IMR-90 (cell line): ENCODE results near the gene PHF5A. TPM values are rescaled to one million over a fixed set of nuclear protein-coding genes. Genes with fewer than 3 reads are reported as not detected.
A peak's percentile ranks its signal among the peaks of the same experiment; 100 is the strongest.

Source experiments
- ATAC-seq: fragments of 200-7000 bp; cut with Tn5 transposase; 2 replicates; pipeline ENCODE4 v1.9.1; 2020; ENCODE audit warnings: low read depth, mild to moderate bottlenecking, moderate library complexity
- BruUV-seq: library from RNA; stranded (reverse); fragments of 400-500 nt; replicated peaks from 2 replicates; lab custom pipeline; 2021; lab: Mats Ljungman, UMichigan
- CTCF ChIA-PET: fragments of 300-600 bp; formaldehyde crosslinking; extraction: SDS; loops from one replicate; lab custom pipeline; 2021; ENCODE audit warnings: antibody characterized with exemption; lab: Yijun Ruan, JAX
- POLR2A ChIA-PET: fragments of 300-600 bp; sonication (Branson Sonifier 250); formaldehyde crosslinking; loops from one replicate; lab custom pipeline; 2022; ENCODE audit warnings: antibody characterized with exemption; ENCODE audit not compliant: unreplicated experiment; lab: Charles Lee
- DNase-seq: peaks from one replicate; pipeline ENCODE4 v3.0.0; 2013
- H2AFZ ChIP-seq: replicated peaks from 2 replicates; pipeline ENCODE3; 2013; ENCODE audit warnings: low read length, mild to moderate bottlenecking; ENCODE audit not compliant: poor library complexity
- H2AK5ac ChIP-seq: 2 replicates; pipeline ENCODE4 v1.6.1; 2013; ENCODE audit warnings: low read depth, low read length, inconsistent platforms
- H2AK9ac ChIP-seq: replicated peaks from 2 replicates; pipeline ENCODE3; 2013; ENCODE audit warnings: mild to moderate bottlenecking, low read depth, low read length, moderate library complexity; ENCODE audit not compliant: poor library complexity
- H2BK120ac ChIP-seq: 2 replicates; pipeline ENCODE4 v1.6.1; 2013; ENCODE audit warnings: low read depth, low read length, inconsistent platforms
- H2BK15ac ChIP-seq: 3 replicates; pipeline ENCODE4 v1.6.1; 2013; ENCODE audit warnings: low read depth, low read length, inconsistent platforms
- H2BK20ac ChIP-seq: 2 replicates; pipeline ENCODE4 v1.6.1; 2013; ENCODE audit warnings: low read depth, mild to moderate bottlenecking, inconsistent platforms, low read length, moderate library complexity
- H2BK5ac ChIP-seq: 2 replicates; pipeline ENCODE4 v1.6.1; 2013; ENCODE audit warnings: mild to moderate bottlenecking, low read depth, low read length, inconsistent platforms; ENCODE audit not compliant: poor library complexity, severe bottlenecking
- H3K14ac ChIP-seq: replicated peaks from 2 replicates; pipeline ENCODE4 v1.6.1; 2013; ENCODE audit warnings: low read depth, low read length, inconsistent platforms
- H3K18ac ChIP-seq: 2 replicates; pipeline ENCODE4 v1.6.1; 2013; ENCODE audit warnings: low read depth, low read length, control low read depth
- H3K23ac ChIP-seq: 2 replicates; pipeline ENCODE4 v1.6.1; 2013; ENCODE audit warnings: low read depth, low read length, inconsistent platforms
- H3K27ac ChIP-seq: 2 replicates; pipeline ENCODE4 v1.5.1; 2013; ENCODE audit warnings: mild to moderate bottlenecking, control low read depth, low read length; ENCODE audit not compliant: insufficient read depth
- H3K27me3 ChIP-seq: 2 replicates; pipeline ENCODE4 v1.6.1; 2013; ENCODE audit warnings: low read length; ENCODE audit not compliant: control insufficient read depth, insufficient read depth
- H3K36me3 ChIP-seq: 2 replicates; pipeline ENCODE4 v1.6.1; 2013; ENCODE audit warnings: low read length, mixed read lengths; ENCODE audit not compliant: control insufficient read depth, insufficient read depth
- H3K4ac ChIP-seq: 2 replicates; pipeline ENCODE4 v1.6.1; 2013; ENCODE audit warnings: low read depth, low read length, inconsistent platforms
- H3K4me1 ChIP-seq: 2 replicates; pipeline ENCODE4 v1.6.1; 2013; ENCODE audit warnings: low read length, mixed read lengths; ENCODE audit not compliant: control insufficient read depth, insufficient read depth
- H3K4me2 ChIP-seq: 2 replicates; pipeline ENCODE4 v1.6.1; 2013; ENCODE audit warnings: low read depth, mild to moderate bottlenecking, control low read depth, low read length, moderate library complexity
- H3K4me3 ChIP-seq: 2 replicates; pipeline ENCODE4 v1.5.1; 2013; ENCODE audit warnings: low read depth, mild to moderate bottlenecking, control low read depth, low read length, moderate library complexity; ENCODE audit not compliant: insufficient read depth
- H3K56ac ChIP-seq: 2 replicates; pipeline ENCODE4 v1.6.1; 2013; ENCODE audit warnings: low read length, inconsistent platforms; ENCODE audit not compliant: insufficient read depth; ENCODE audit errors: extremely low read depth
- H3K79me1 ChIP-seq, 2 experiments: 2 replicates each; pipeline ENCODE4 v1.6.1; 2013; ENCODE audit warnings: low read length in 2 of 2, inconsistent platforms in 1 of 2, low read depth in 1 of 2
- H3K9ac ChIP-seq: 2 replicates; pipeline ENCODE4 v1.6.1; 2013; ENCODE audit warnings: low read depth, low read length, control low read depth
- H3K9me1 ChIP-seq: 2 replicates; pipeline ENCODE4 v1.6.1; 2013; ENCODE audit warnings: low read length, inconsistent platforms; ENCODE audit not compliant: insufficient read depth
- H3K9me3 ChIP-seq: 2 replicates; pipeline ENCODE4 v1.6.1; 2013; ENCODE audit warnings: low read length; ENCODE audit not compliant: control insufficient read depth, insufficient read depth
- H4K20me1 ChIP-seq: 2 replicates; pipeline ENCODE4 v1.6.1; 2013; ENCODE audit warnings: low read length, inconsistent platforms; ENCODE audit not compliant: insufficient read depth
- H4K5ac ChIP-seq: 2 replicates; pipeline ENCODE4 v1.6.1; 2013; ENCODE audit warnings: mild to moderate bottlenecking, low read depth, low read length, control low read depth
- H4K8ac ChIP-seq, 2 experiments: 2 replicates each; pipeline ENCODE4 v1.6.1; 2013; ENCODE audit warnings: low read depth in 2 of 2, low read length in 2 of 2, control low read depth in 1 of 2, inconsistent platforms in 1 of 2
- H4K91ac ChIP-seq: 2 replicates; pipeline ENCODE4 v1.6.1; 2013; ENCODE audit warnings: low read depth, low read length, inconsistent platforms; ENCODE audit not compliant: insufficient read depth
- BHLHE40 ChIP-seq: fragments of 150-350 bp; IDR thresholded peaks from 2 replicates; pipeline ENCODE4 v1.6.1; 2016; ENCODE audit warnings: mild to moderate bottlenecking, low read depth, low read length
- CEBPB ChIP-seq: IDR thresholded peaks from 2 replicates; pipeline ENCODE4 v1.6.1; 2012; ENCODE audit warnings: low read depth, low read length, improper control_type of control experiment
- FOS ChIP-seq: fragments of 150-350 bp; IDR thresholded peaks from 2 replicates; pipeline ENCODE4 v1.6.1; 2016; ENCODE audit warnings: low read depth, low read length
- MAZ ChIP-seq: IDR thresholded peaks from 2 replicates; pipeline ENCODE4 v1.6.1; 2012; ENCODE audit warnings: low read depth, mild to moderate bottlenecking, low read length, improper control_type of control experiment, moderate library complexity, borderline replicate concordance
- MXI1 ChIP-seq: IDR thresholded peaks from 2 replicates; pipeline ENCODE4 v1.6.1; 2012; ENCODE audit warnings: low read depth, mild to moderate bottlenecking, low read length, moderate library complexity, borderline replicate concordance
- NFE2L2 ChIP-seq: fragments of 150-350 bp; IDR thresholded peaks from 2 replicates; pipeline ENCODE4 v1.6.1; 2016; ENCODE audit warnings: low read depth, mild to moderate bottlenecking, low read length
- RFX5 ChIP-seq: IDR thresholded peaks from 2 replicates; pipeline ENCODE4 v1.8.0; 2012; ENCODE audit warnings: low read depth, mild to moderate bottlenecking, low read length, moderate library complexity
- WGBS, 2 experiments: methylation state at CpG; one replicate each; pipeline versions ENCODE4 v1.1.5 to v1.1.7; 2013; ENCODE audit warnings: missing lambda C conversion rate in 2 of 2; ENCODE audit not compliant: insufficient read length in 1 of 2; ENCODE audit errors: extremely low coverage in 2 of 2; 5-methylcytosine and 5-hydroxymethylcytosine counted together
- dilution Hi-C: fragments of 300-500 bp; cut with HindIII; formaldehyde crosslinking; loops from one replicate; pipeline ENCODE4 v1.14.3; 2018; ENCODE audit warnings: low sequenced_read_pairs; ENCODE audit not compliant: unreplicated experiment
- in situ Hi-C: fragments of 300-500 bp; cut with MboI; formaldehyde crosslinking; loops from 3 replicates; pipeline ENCODE4 v1.14.3; 2019; ENCODE audit warnings: low sequenced_read_pairs, inconsistent platforms, mixed read lengths
- intact Hi-C: fragments of 100-400 bp; cut with micrococcal nuclease; formaldehyde crosslinking; loops from 2 replicates; pipeline ENCODE4 v1.10.0; 2022
- polyA plus RNA-seq, 3 experiments: library from polyadenylated mRNA; depleted of rRNA; stranded (reverse); fragments of >200 nt; gene quantifications; 2 replicates each; pipeline ENCODE4 v1.2.3, GENCODE V29; 2012; ENCODE audit warnings: low replicate concordance in 1 of 3
- total RNA-seq: library from RNA; depleted of rRNA; stranded (reverse); fragments of >200 nt; gene quantifications from 2 replicates; pipeline ENCODE4 v1.2.3, GENCODE V29; 2012
- TF ChIP-seq, protein P1 (sequence below): fragments of 150-350 bp; IDR thresholded peaks from 2 replicates; pipeline ENCODE4 v1.6.1; 2017; ENCODE audit warnings: mild to moderate bottlenecking, antibody characterized with exemption, low read length, low read depth
- TF ChIP-seq, protein P2 (sequence below): fragments of 150-350 bp; IDR thresholded peaks from 2 replicates; pipeline ENCODE4 v1.6.1; 2016; ENCODE audit warnings: low read depth, mild to moderate bottlenecking, low read length, moderate library complexity, borderline replicate concordance

Gene PHF5A
- total and polyA plus RNA-seq, 2 of the 4 experiments (the other 2 are of a cell fraction), result 50.9 to 54.9 TPM

DNA sequence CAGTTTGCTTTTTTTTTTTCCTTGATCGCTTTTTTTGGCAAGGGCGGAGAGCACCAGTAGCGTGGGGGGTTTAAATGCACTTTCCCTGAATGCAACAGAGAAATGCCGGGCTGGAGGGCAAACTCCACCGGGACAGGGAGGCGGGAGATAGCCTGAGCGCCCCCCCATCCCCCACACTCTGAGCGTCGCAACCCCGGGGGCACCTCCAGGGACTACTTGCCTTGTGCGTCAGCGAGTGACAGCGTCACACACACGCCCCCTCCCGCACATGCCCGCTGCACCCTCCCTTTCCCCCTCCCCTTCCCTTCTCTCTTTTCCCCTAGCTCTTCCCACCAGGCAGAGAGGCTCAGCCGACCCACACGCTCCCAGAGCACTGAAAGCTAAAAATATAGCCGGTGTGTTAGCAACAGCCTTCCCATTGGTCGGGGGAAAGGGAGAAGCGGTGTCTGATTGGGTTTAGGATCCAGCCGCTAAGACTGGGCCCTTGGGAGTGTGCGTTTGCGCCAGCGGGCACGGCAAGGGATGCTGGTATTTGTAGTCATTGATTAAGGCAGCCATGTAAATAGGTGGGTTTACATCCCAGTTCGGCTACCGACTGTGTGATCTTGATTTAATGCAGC, 20.2 kb downstream of the PHF5A start:
- Histone ChIP-seq H3K4me2 (peak overlapping the region; percentile 88), H2AFZ (peak overlapping the region; percentile 90), H2AK9ac (peak overlapping the region; percentile 99), H2BK15ac (peak overlapping the region; percentile 67; the same call in 1 of the 3 replicates), H3K4me3 (peak overlapping the region; percentile 97), H3K9ac (peak overlapping the region; percentile 75), H3K27ac (peak overlapping the region; percentile 86), H4K20me1 (peaks cover 22% of the 10 kb centered on the region), H3K9me3 (no peaks in the 10 kb centered on the region), H4K5ac (peak overlapping the region; percentile 92), H3K9me1 (peaks cover 9% of the 10 kb centered on the region), H3K4me1 (peaks cover 3% of the 10 kb centered on the region), H4K8ac (peak overlapping the region; percentile 95 to 99), H3K56ac (peak overlapping the region; percentile 93), H3K79me1 (peaks cover 9 to 23% of the 10 kb centered on the region in 2 experiments; a peak in 3 of 4 replicates), H4K91ac (peak overlapping the region; percentile 90), H3K36me3 (peaks cover 2% of the 10 kb centered on the region), H3K27me3 (no peaks in the 10 kb centered on the region), H2BK5ac (peak overlapping the region; percentile 75), H3K23ac (peak overlapping the region; percentile 93), H2AK5ac (peak overlapping the region; percentile 94; the same call in 1 of the 2 replicates), H2BK20ac (peak overlapping the region; percentile 79), H3K14ac (peak overlapping the region; percentile 90), H2BK120ac (peak overlapping the region; percentile 90), H3K18ac (peak overlapping the region; percentile 45), H3K4ac (peak overlapping the region; percentile 94)
- intact Hi-C loops, result no loop called here
- in situ Hi-C loops, result no loop called here
- CTCF ChIA-PET, result interaction anchor here (0.9 kb wide), 1 partner anchor 45 kb away, joined by 3 read pairs; no protein-coding TSS in a partner anchor
- ATAC-seq (peak; percentile 67), DNase-seq (peak; percentile 99)
- no TSS peak for BruUV-seq
- dilution Hi-C loops, result no loop called here
- POLR2A ChIA-PET, result interaction anchor here (0.6 kb wide), 2 partner anchors 69 kb away, joined by 3 read pairs; no protein-coding TSS in a partner anchor
- 0% methylated on average over 2 of the region's 28 CpGs; no CpG with 5 or more reads in 1 of the 2 experiments for WGBS, 2 experiments
- TF ChIP-seq MXI1 (peak; percentile 69), RFX5 (peak; percentile 95), MAZ (peak; percentile 99), BHLHE40 (peak; percentile 91), NFE2L2 (no peak), FOS (peak; percentile 24; the same call in 1 of the 2 replicates), CEBPB (0 out of 2 replicates have a peak, but pooled peaks have one; percentile 34)
- TF ChIP-seq, protein P1, sequence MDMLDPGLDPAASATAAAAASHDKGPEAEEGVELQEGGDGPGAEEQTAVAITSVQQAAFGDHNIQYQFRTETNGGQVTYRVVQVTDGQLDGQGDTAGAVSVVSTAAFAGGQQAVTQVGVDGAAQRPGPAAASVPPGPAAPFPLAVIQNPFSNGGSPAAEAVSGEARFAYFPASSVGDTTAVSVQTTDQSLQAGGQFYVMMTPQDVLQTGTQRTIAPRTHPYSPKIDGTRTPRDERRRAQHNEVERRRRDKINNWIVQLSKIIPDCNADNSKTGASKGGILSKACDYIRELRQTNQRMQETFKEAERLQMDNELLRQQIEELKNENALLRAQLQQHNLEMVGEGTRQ, result peak; percentile 54
- TF ChIP-seq, protein P2, sequence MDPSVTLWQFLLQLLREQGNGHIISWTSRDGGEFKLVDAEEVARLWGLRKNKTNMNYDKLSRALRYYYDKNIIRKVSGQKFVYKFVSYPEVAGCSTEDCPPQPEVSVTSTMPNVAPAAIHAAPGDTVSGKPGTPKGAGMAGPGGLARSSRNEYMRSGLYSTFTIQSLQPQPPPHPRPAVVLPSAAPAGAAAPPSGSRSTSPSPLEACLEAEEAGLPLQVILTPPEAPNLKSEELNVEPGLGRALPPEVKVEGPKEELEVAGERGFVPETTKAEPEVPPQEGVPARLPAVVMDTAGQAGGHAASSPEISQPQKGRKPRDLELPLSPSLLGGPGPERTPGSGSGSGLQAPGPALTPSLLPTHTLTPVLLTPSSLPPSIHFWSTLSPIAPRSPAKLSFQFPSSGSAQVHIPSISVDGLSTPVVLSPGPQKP, result no peak
